HCT116 (cell line): ENCODE results near the gene KCNN4. TPM values are rescaled to one million over a fixed set of nuclear protein-coding genes. Genes with fewer than 3 reads are reported as not detected.

Experiments used
- ATAC-seq: fragments of 200-7000 bp; cut with Tn5 transposase; 2 replicates; pipeline ENCODE4 v1.9.1; 2020; ENCODE audit warnings: mild to moderate bottlenecking, moderate library complexity
- BruUV-seq: library from RNA; stranded (reverse); fragments of 400-500 nt; replicated peaks from 2 replicates; lab custom pipeline; 2021; lab: Mats Ljungman, UMichigan
- CTCF ChIA-PET: fragments of 300-600 bp; sonication (Branson Sonifier 250); formaldehyde crosslinking; loops from one replicate; lab custom pipeline; 2021; ENCODE audit warnings: antibody characterized with exemption; lab: Charles Lee
- POLR2A ChIA-PET: fragments of 300-600, 350-600 bp; sonication (Branson Sonifier 250); formaldehyde crosslinking; loops from one replicate; lab custom pipeline; 2021; ENCODE audit warnings: antibody characterized with exemption; lab: Charles Lee
- RAD21 ChIA-PET, 2 experiments: fragments of 300-600 bp; sonication (Branson Sonifier 250); formaldehyde crosslinking; loops; one replicate each; lab custom pipeline; 2023; ENCODE audit warnings: low total read pairs in 2 of 2; ENCODE audit not compliant: uncharacterized antibody in 2 of 2, unreplicated experiment in 2 of 2, low non-redundant PET in 1 of 2; lab: Charles Lee
- DNase-seq: peaks from one replicate; pipeline ENCODE4 v3.0.0-alpha.2; 2010; ENCODE audit warnings: low read depth, low spot score
- H2AFZ ChIP-seq: fragments of 200-600 bp; shearing (Covaris generic), sonication (generic); 2 replicates; pipeline ENCODE4 v1.6.1; 2017; ENCODE audit warnings: low read depth, mixed run types, mixed read lengths, antibody characterized with exemption, low read length; ENCODE audit not compliant: poor library complexity, severe bottlenecking
- H3K27ac ChIP-seq: 2 replicates; pipeline ENCODE4 v1.5.1; 2012; ENCODE audit warnings: low read depth, low read length
- H3K27me3 ChIP-seq: fragments of 200-600 bp; sonication (generic); 2 replicates; pipeline ENCODE4 v1.6.1; 2016; ENCODE audit warnings: mixed run types, low read length, mixed read lengths; ENCODE audit not compliant: insufficient read depth
- H3K36me3 ChIP-seq, 2 experiments: fragments of 200-500 bp in 1 of 2; fragments of 200-600 bp in 1 of 2; sonication (Bioruptor generic) in 1 of 2; sonication (generic) in 1 of 2; 2 replicates each; pipeline versions ENCODE4 v1.5.1 to v1.6.1; 2014 to 2016; ENCODE audit warnings: low read length in 2 of 2, inconsistent platforms in 1 of 2, mixed read lengths in 1 of 2, mixed run types in 1 of 2; ENCODE audit not compliant: insufficient read depth in 2 of 2, control insufficient read depth in 1 of 2
- H3K4me1 ChIP-seq, 2 experiments: fragments of 200-600 bp in 1 of 2; sonication (generic) in 1 of 2; 2 replicates each; pipeline versions ENCODE4 v1.5.1 to v1.6.1; 2012 to 2017; ENCODE audit warnings: low read length in 2 of 2, inconsistent platforms in 1 of 2, mild to moderate bottlenecking in 1 of 2, mixed read lengths in 1 of 2, mixed run types in 1 of 2, moderate library complexity in 1 of 2; ENCODE audit not compliant: insufficient read depth in 2 of 2, control insufficient read depth in 1 of 2
- H3K4me2 ChIP-seq: fragments of 200-600 bp; sonication (generic); 2 replicates; pipeline ENCODE4 v1.6.1; 2017; ENCODE audit warnings: mixed run types, low read length, mixed read lengths
- H3K4me3 ChIP-seq, 2 experiments: fragments of 200-600 bp in 1 of 2; sonication (generic) in 1 of 2; replicated peaks in 1 of 2; 2 replicates each; pipeline ENCODE4 v1.5.1; 2011 to 2016; ENCODE audit warnings: low read length in 2 of 2, control low read depth in 1 of 2, low read depth in 1 of 2, mild to moderate bottlenecking in 1 of 2, mixed read lengths in 1 of 2, mixed run types in 1 of 2
- H3K79me2 ChIP-seq: fragments of 200-600 bp; sonication (generic); 2 replicates; pipeline ENCODE4 v1.6.1; 2017; ENCODE audit warnings: mild to moderate bottlenecking, mixed run types, low read length, moderate library complexity, mixed read lengths; ENCODE audit not compliant: insufficient read depth
- H3K9ac ChIP-seq: fragments of 200-600 bp; sonication (generic); 2 replicates; pipeline ENCODE4 v1.6.1; 2016; ENCODE audit warnings: low read length, mixed read lengths
- H3K9me2 ChIP-seq: fragments of 200-600 bp; sonication (generic), shearing (Covaris generic); 2 replicates; pipeline ENCODE4 v1.6.1; 2017; ENCODE audit warnings: mixed run types, mild to moderate bottlenecking, moderate library complexity; ENCODE audit not compliant: insufficient read depth
- H3K9me3 ChIP-seq, 2 experiments: fragments of 200-500 bp in 1 of 2; fragments of 200-600 bp in 1 of 2; sonication (Bioruptor generic) in 1 of 2; sonication (generic) in 1 of 2; 2 replicates each; pipeline ENCODE4 v1.6.1; 2014 to 2017; ENCODE audit warnings: low read length in 2 of 2, mixed read lengths in 2 of 2, inconsistent platforms in 1 of 2, low read depth in 1 of 2, mild to moderate bottlenecking in 1 of 2, mixed run types in 1 of 2, moderate library complexity in 1 of 2; ENCODE audit not compliant: control insufficient read depth in 1 of 2, insufficient read depth in 1 of 2
- H4K20me1 ChIP-seq: fragments of 200-600 bp; sonication (generic), shearing (Covaris generic); 2 replicates; pipeline ENCODE4 v1.6.1; 2017; ENCODE audit warnings: mixed run types, mild to moderate bottlenecking, moderate library complexity; ENCODE audit not compliant: insufficient read depth
- EGR1 ChIP-seq: IDR thresholded peaks from 2 replicates; pipeline ENCODE4 v1.6.1; 2012; ENCODE audit warnings: low read depth
- ELF1 ChIP-seq: IDR thresholded peaks from 2 replicates; pipeline ENCODE4 v1.6.1; 2012; ENCODE audit warnings: low read depth, borderline replicate concordance
- FOSL1 ChIP-seq: IDR thresholded peaks from 2 replicates; pipeline ENCODE4 v1.6.1; 2012; ENCODE audit warnings: low read depth
- JUND ChIP-seq: IDR thresholded peaks from 2 replicates; pipeline ENCODE4 v1.6.1; 2012
- MAX ChIP-seq: IDR thresholded peaks from 2 replicates; pipeline ENCODE4 v1.6.1; 2012
- POLR2AphosphoS5 ChIP-seq: IDR thresholded peaks from 2 replicates; pipeline ENCODE4 v1.6.1; 2011; ENCODE audit warnings: mild to moderate bottlenecking, low read depth, low read length, moderate library complexity
- RAD21 ChIP-seq: IDR thresholded peaks from 2 replicates; pipeline ENCODE4 v1.6.1; 2012; ENCODE audit warnings: low read depth, mild to moderate bottlenecking
- REST ChIP-seq: IDR thresholded peaks from 2 replicates; pipeline ENCODE4 v1.6.1; 2012; ENCODE audit warnings: low read depth
- SIN3A ChIP-seq: IDR thresholded peaks from 2 replicates; pipeline ENCODE4 v1.6.1; 2012; ENCODE audit warnings: low read depth
- SP1 ChIP-seq: IDR thresholded peaks from 2 replicates; pipeline ENCODE4 v1.6.1; 2012; ENCODE audit warnings: low read depth
- SRF ChIP-seq: IDR thresholded peaks from 2 replicates; pipeline ENCODE4 v1.6.1; 2012; ENCODE audit warnings: low read depth
- TCF7L2 ChIP-seq: IDR thresholded peaks from 2 replicates; pipeline ENCODE4 v1.7.0; 2011; ENCODE audit warnings: borderline replicate concordance, inconsistent platforms; ENCODE audit not compliant: insufficient read depth, insufficient read length; ENCODE audit errors: extremely low read depth
- YY1 ChIP-seq: IDR thresholded peaks from 2 replicates; pipeline ENCODE4 v1.6.1; 2011; ENCODE audit warnings: low read length, low read depth, moderate library complexity, mild to moderate bottlenecking; ENCODE audit not compliant: insufficient replicate concordance; ENCODE audit errors: extremely low read depth
- ZBTB33 ChIP-seq: IDR thresholded peaks from 2 replicates; pipeline ENCODE4 v1.6.1; 2011; ENCODE audit warnings: mild to moderate bottlenecking, low read length, moderate library complexity; ENCODE audit not compliant: insufficient replicate concordance; ENCODE audit errors: extremely low read depth
- ZFX ChIP-seq: fragments of 450-650 bp; IDR thresholded peaks from 2 replicates; pipeline ENCODE4 v1.6.1; 2017
- intact Hi-C: fragments of 100-400 bp; cut with micrococcal nuclease; formaldehyde crosslinking; loops from 2 replicates; pipeline ENCODE4 v1.10.0; 2022
- total RNA-seq: library from RNA; stranded (reverse); gene quantifications from one replicate; pipeline ENCODE4 v1.2.1, GENCODE V29; 2021; ENCODE audit not compliant: unreplicated experiment

The KCNN4 gene
- total RNA-seq, 1 experiment from 2014 or later: 72.9 TPM

GRCh38 chr19:43755256-43755801 lies 25.4 kb downstream of the KCNN4 start (continued):
- TF ChIP-seq SP1: 0 out of 2 replicates have a peak, but pooled peaks have one; percentile 9
- peak; percentile 67 for TF ChIP-seq ZFX
- TF ChIP-seq TCF7L2: no peak
- TF ChIP-seq RAD21: no peak
- TF ChIP-seq EGR1: peak; percentile 78
- TF ChIP-seq POLR2AphosphoS5: peak; percentile 84
- no peak for TF ChIP-seq FOSL1
- TF ChIP-seq SRF: no peak; the same call in 1 of the 2 replicates
- no peak for TF ChIP-seq ELF1

GRCh38 chr19:43754503-43755255 lies 26.1 kb downstream of the KCNN4 start, which contains the start of gene SMG9:
TSS of gene SMG9 (minus strand) at chr19:43754962. CDS start at chr19:43750741, 4,221 bp downstream.
- H3K36me3 ChIP-seq: peaks cover 12 to 16% of the 10 kb centered on the region in 2 experiments
- no peak for TF ChIP-seq JUND
- TF ChIP-seq YY1: peak; percentile 82
- TF ChIP-seq ZBTB33: peak; percentile 80
- TF ChIP-seq MAX: peak; percentile 18; the same call in 1 of the 2 replicates
- TF ChIP-seq REST: no peak
- peak; percentile 68; the same call in 1 of the 2 replicates for TF ChIP-seq EGR1
- peak; percentile 80 for TF ChIP-seq SP1
- peak; percentile 73; the same call in 1 of the 2 replicates for TF ChIP-seq SIN3A
- H3K27me3 ChIP-seq: no peaks in the 10 kb centered on the region
- peak within 1 kb of the TSS; percentile 79 to 86 for H3K4me3 ChIP-seq
- DNase-seq: peak; percentile 95
- ATAC-seq: peak; percentile 76
- RAD21 ChIA-PET: interaction anchor here in 1 of 2 experiments (0.8 to 0.9 kb wide), 2 partner anchors 10 to 26 kb away, joined by 3 read pairs; partner anchors contain the start of gene KCNN4
- no peaks in the 10 kb centered on the region for H3K9me3 ChIP-seq
- H2AFZ ChIP-seq: no peak within 1 kb of the TSS
- H3K4me1 ChIP-seq: peaks cover 47 to 81% of the 10 kb centered on the region in 2 experiments
- CTCF ChIA-PET: interaction anchor here (0.5 to 6.5 kb wide), 5 partner anchors 9 to 793 kb away, joined by 3 to 46 read pairs (median 4); no protein-coding TSS in a partner anchor
- H3K4me2 ChIP-seq: peak within 1 kb of the TSS; percentile 81
- intact Hi-C loops: loop anchor here (5.0 kb wide), 1 partner anchor 198 kb away; the partner anchor contains the start of gene ZNF221
- H4K20me1 ChIP-seq: no peaks in the 10 kb centered on the region
- H3K9ac ChIP-seq: peak within 1 kb of the TSS; percentile 100
- peaks cover 58% of the 10 kb centered on the region for H3K79me2 ChIP-seq
- BruUV-seq: no TSS peak
- POLR2A ChIA-PET: interaction anchor here (0.8 to 6.0 kb wide), 6 partner anchors 9 to 86 kb away, joined by 3 to 60 read pairs (median 4); partner anchors contain the start of gene KCNN4
- H3K27ac ChIP-seq: peak within 1 kb of the TSS; percentile 98
- no peaks in the 10 kb centered on the region for H3K9me2 ChIP-seq
